DOHH2 (cell line): Measurements from ENCODE around the gene EHMT1.

Experiments
- H3F3A ChIP-seq: fragments of 200-600 bp; sonication (generic), shearing (Covaris generic); 2 replicates; pipeline ENCODE4 v1.6.0; 2016; ENCODE audit warnings: antibody characterized with exemption, mild to moderate bottlenecking; ENCODE audit not compliant: control insufficient read depth, insufficient read depth
- H3K27ac ChIP-seq: fragments of 200-600 bp; sonication (generic); 2 replicates; pipeline ENCODE4 v1.5.1; 2014; ENCODE audit warnings: low read depth, mild to moderate bottlenecking, low read length, moderate library complexity
- H3K27me3 ChIP-seq: fragments of 200-600 bp; sonication (generic); 2 replicates; pipeline ENCODE4 v1.6.1; 2014; ENCODE audit warnings: mild to moderate bottlenecking, low read length, mixed read lengths; ENCODE audit not compliant: control insufficient read depth
- H3K36me3 ChIP-seq: fragments of 200-600 bp; sonication (generic); 2 replicates; pipeline ENCODE4 v1.6.1; 2014; ENCODE audit warnings: mild to moderate bottlenecking, low read length, moderate library complexity, mixed read lengths; ENCODE audit not compliant: control insufficient read depth
- H3K4me1 ChIP-seq: fragments of 200-600 bp; sonication (generic); 2 replicates; pipeline ENCODE4 v1.6.1; 2014; ENCODE audit warnings: mild to moderate bottlenecking, low read length, mixed read lengths; ENCODE audit not compliant: control insufficient read depth
- H3K4me2 ChIP-seq: fragments of 200-600 bp; sonication (generic); 2 replicates; pipeline ENCODE4 v1.6.0; 2014; ENCODE audit warnings: mild to moderate bottlenecking, low read length, moderate library complexity
- H3K4me3 ChIP-seq: fragments of 200-600 bp; sonication (generic); 2 replicates; pipeline ENCODE4 v1.5.1; 2014; ENCODE audit warnings: mild to moderate bottlenecking, low read length, mixed read lengths
- H3K79me2 ChIP-seq: fragments of 200-600 bp; sonication (generic); 2 replicates; pipeline ENCODE4 v1.6.1; 2014; ENCODE audit warnings: mild to moderate bottlenecking, low read length, mixed read lengths; ENCODE audit not compliant: control insufficient read depth
- H3K9me2 ChIP-seq: fragments of 200-600 bp; sonication (generic); replicated peaks from 2 replicates; pipeline ENCODE4 v1.6.1; 2014; ENCODE audit warnings: mild to moderate bottlenecking, low read length, mixed read lengths; ENCODE audit not compliant: control insufficient read depth
- H3K9me3 ChIP-seq: fragments of 200-600 bp; sonication (generic); 2 replicates; pipeline ENCODE4 v1.6.1; 2014; ENCODE audit warnings: antibody characterized with exemption, low read length, mixed read lengths; ENCODE audit not compliant: control insufficient read depth, insufficient read depth
- H4K20me1 ChIP-seq: fragments of 200-600 bp; sonication (generic); 2 replicates; pipeline ENCODE4 v1.6.0; 2014; ENCODE audit warnings: low read depth, mild to moderate bottlenecking, antibody characterized with exemption, low read length, moderate library complexity; ENCODE audit not compliant: control insufficient read depth, insufficient read depth
- CTCF ChIP-seq: fragments of 200-600 bp; sonication (generic); IDR thresholded peaks from one replicate; pipeline ENCODE4 v1.5.1; 2014; ENCODE audit warnings: antibody characterized with exemption, mild to moderate bottlenecking, low read depth, low read length; ENCODE audit not compliant: poor library complexity, severe bottlenecking
- EZH2phosphoT487 ChIP-seq: fragments of 200-600 bp; sonication (generic); IDR thresholded peaks from 2 replicates; pipeline ENCODE4 v1.6.1; 2017; ENCODE audit warnings: borderline replicate concordance, mild to moderate bottlenecking, antibody characterized with exemption, low read length, moderate library complexity, mixed read lengths

The EHMT1 gene

GRCh38 chr9:137674976-137675320 is 56.1 kb downstream of the EHMT1 start:
- Histone ChIP-seq H3K4me3 (no peak overlapping the region), H3K4me1 (peaks cover 89% of the 10 kb centered on the region), H3K79me2 (peaks cover 91% of the 10 kb centered on the region), H3K9me3 (no peaks in the 10 kb centered on the region), H3F3A (peaks cover 26% of the 10 kb centered on the region), H3K4me2 (no peak overlapping the region), H3K27me3 (no peaks in the 10 kb centered on the region), H3K36me3 (peaks cover 59% of the 10 kb centered on the region), H3K9me2 (no peaks in the 10 kb centered on the region), H4K20me1 (no peaks in the 10 kb centered on the region), H3K27ac (peak overlapping the region; percentile 93; the same call in 1 of the 2 replicates)
- no peak for TF ChIP-seq CTCF
- no peak for TF ChIP-seq EZH2phosphoT487

GRCh38 chr9:137676998-137677397 is 58.2 kb downstream of the EHMT1 start:
- no peak overlapping the region; the same call in 1 of the 2 replicates for H3K4me2 ChIP-seq

GRCh38 chr9:137678202-137678601 is 59.4 kb downstream of the EHMT1 start:
- no peaks in the 10 kb centered on the region for H3K9me3 ChIP-seq
- H3F3A ChIP-seq, result peaks cover 11% of the 10 kb centered on the region
- no peak for TF ChIP-seq EZH2phosphoT487
- TF ChIP-seq CTCF, result no peak
- peak overlapping the region; percentile 32 for H3K4me3 ChIP-seq
- H3K36me3 ChIP-seq, result peaks cover 65% of the 10 kb centered on the region
- H3K79me2 ChIP-seq, result peaks cover 93% of the 10 kb centered on the region
- H3K27me3 ChIP-seq, result no peaks in the 10 kb centered on the region
- 0 out of 2 replicates have a peak, but pooled peaks cover 4% of the 10 kb centered on the region for H4K20me1 ChIP-seq
- peaks cover 89% of the 10 kb centered on the region for H3K4me1 ChIP-seq
- peak overlapping the region; percentile 69 for H3K4me2 ChIP-seq
- no peaks in the 10 kb centered on the region for H3K9me2 ChIP-seq
- H3K27ac ChIP-seq, result peak overlapping the region; percentile 84

More at GRCh38 chr9:137676998-137677397, 58.2 kb downstream of the EHMT1 start:
- Histone ChIP-seq H3K79me2 (peaks cover 91% of the 10 kb centered on the region), H3K4me3 (no peak overlapping the region), H3K9me2 (no peaks in the 10 kb centered on the region), H3K4me1 (peaks cover 89% of the 10 kb centered on the region), H3F3A (peaks cover 19% of the 10 kb centered on the region), H4K20me1 (0 out of 2 replicates have a peak, but pooled peaks cover 4% of the 10 kb centered on the region), H3K27me3 (no peaks in the 10 kb centered on the region), H3K36me3 (peaks cover 63% of the 10 kb centered on the region), H3K9me3 (no peaks in the 10 kb centered on the region), H3K27ac (peak overlapping the region; percentile 17; the same call in 1 of the 2 replicates)
- TF ChIP-seq CTCF (no peak), EZH2phosphoT487 (no peak)
